Muscle of leg (tissue), 11 donors: ENCODE results near the gene RGCC. TPM values are rescaled to one million over a fixed set of nuclear protein-coding genes. Genes with fewer than 3 reads are reported as not detected.

ENCODE experiments used
- DNase-seq: peaks from one replicate; pipeline ENCODE4 v3.0.0; 2013
- H3K27ac ChIP-seq: one replicate; pipeline ENCODE4 v1.5.1; 2013; ENCODE audit warnings: mild to moderate bottlenecking, low read length, control low read depth
- H3K27me3 ChIP-seq: one replicate; pipeline ENCODE4 v1.6.1; 2013; ENCODE audit warnings: low read length; ENCODE audit not compliant: control insufficient read depth, insufficient read depth
- H3K36me3 ChIP-seq: one replicate; pipeline ENCODE4 v1.6.1; 2013; ENCODE audit warnings: low read length; ENCODE audit not compliant: control insufficient read depth, insufficient read depth
- H3K4me1 ChIP-seq: one replicate; pipeline ENCODE4 v1.6.1; 2013; ENCODE audit warnings: low read length; ENCODE audit not compliant: control insufficient read depth, insufficient read depth
- H3K4me3 ChIP-seq: one replicate; pipeline ENCODE4 v1.5.1; 2013; ENCODE audit warnings: low read length, control low read depth
- H3K9me3 ChIP-seq: replicated peaks from 2 replicates; pipeline ENCODE4 v1.6.1; 2013; ENCODE audit warnings: low read depth, low read length; ENCODE audit not compliant: control insufficient read depth
- WGBS: methylation state at CpG from one replicate; pipeline ENCODE4 v1.1.5; 2013; ENCODE audit warnings: missing lambda C conversion rate; ENCODE audit not compliant: insufficient coverage; 5-methylcytosine and 5-hydroxymethylcytosine counted together
- polyA plus RNA-seq, 8 donors: library from polyadenylated mRNA; unstranded; fragments of 120-200 nt; gene quantifications; one replicate each; pipeline versions ENCODE4 v1.2.1 to v1.2.3, GENCODE V29; 2013; ENCODE audit warnings: inconsistent platforms in 1 of 8, low replicate concordance in 1 of 8; ENCODE audit not compliant: insufficient read length in 8 of 8, insufficient read depth in 1 of 8
- total RNA-seq: library from RNA; stranded (reverse); fragments of 120-200 nt; gene quantifications from one replicate; pipeline ENCODE4 v1.2.4, GENCODE V29; 2013

The RGCC gene
- total and polyA plus RNA-seq, 9 donors = 17.7 to 29.8 (median 24.6) TPM

GRCh38 chr13:41468631-41469030 is 11.3 kb downstream of the RGCC start:
- Histone ChIP-seq H3K4me1 (peaks cover 17% of the 10 kb centered on the region), H3K27ac (no peak overlapping the region), H3K36me3 (peaks cover 20% of the 10 kb centered on the region), H3K27me3 (no peaks in the 10 kb centered on the region), H3K4me3 (no peak overlapping the region), H3K9me3 (no peaks in the 10 kb centered on the region)
- WGBS = no CpG with 5 or more reads among the region's 2 CpGs
- no peak for DNase-seq

- 78% methylated on average over 2 of the region's 4 CpGs for WGBS
- peaks cover 12% of the 10 kb centered on the region for H3K36me3 ChIP-seq
- peaks cover 3% of the 10 kb centered on the region for H3K4me1 ChIP-seq
Measured at GRCh38 chr13:41470196-41470595, 12.8 kb downstream of the RGCC start.

DNA sequence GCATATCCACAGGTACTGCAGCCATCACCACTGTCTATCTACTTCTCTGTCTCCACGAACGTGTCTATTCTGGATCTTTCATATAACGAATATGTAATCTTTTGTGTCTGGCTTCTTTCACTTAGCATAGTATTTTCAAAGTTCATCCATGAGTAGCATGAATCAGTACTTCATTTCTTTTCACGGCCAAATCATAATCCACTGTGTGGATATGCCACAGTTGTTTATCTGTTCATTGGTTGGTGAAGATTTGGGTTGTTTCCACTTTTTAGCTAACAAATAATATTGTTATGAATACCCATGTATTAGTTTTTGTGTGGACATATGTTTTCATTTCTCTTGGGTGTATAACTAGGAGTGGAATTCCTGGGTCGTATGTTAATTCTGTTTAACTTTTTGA is 14.4 kb downstream of the RGCC start:
- H3K4me3 ChIP-seq = no peak overlapping the region
- WGBS = 80% methylated on average over 1 of the region's 5 CpGs
- no peak overlapping the region for H3K27ac ChIP-seq
- no peak for DNase-seq
- H3K4me1 ChIP-seq = peaks cover 3% of the 10 kb centered on the region
- no peaks in the 10 kb centered on the region for H3K9me3 ChIP-seq
- peaks cover 12% of the 10 kb centered on the region for H3K36me3 ChIP-seq
- H3K27me3 ChIP-seq = no peaks in the 10 kb centered on the region

More at GRCh38 chr13:41470196-41470595, 12.8 kb downstream of the RGCC start:
- DNase-seq = no peak
- no peaks in the 10 kb centered on the region for H3K27me3 ChIP-seq
- no peak overlapping the region for H3K4me3 ChIP-seq
- no peak overlapping the region for H3K27ac ChIP-seq
- no peaks in the 10 kb centered on the region for H3K9me3 ChIP-seq

DNA sequence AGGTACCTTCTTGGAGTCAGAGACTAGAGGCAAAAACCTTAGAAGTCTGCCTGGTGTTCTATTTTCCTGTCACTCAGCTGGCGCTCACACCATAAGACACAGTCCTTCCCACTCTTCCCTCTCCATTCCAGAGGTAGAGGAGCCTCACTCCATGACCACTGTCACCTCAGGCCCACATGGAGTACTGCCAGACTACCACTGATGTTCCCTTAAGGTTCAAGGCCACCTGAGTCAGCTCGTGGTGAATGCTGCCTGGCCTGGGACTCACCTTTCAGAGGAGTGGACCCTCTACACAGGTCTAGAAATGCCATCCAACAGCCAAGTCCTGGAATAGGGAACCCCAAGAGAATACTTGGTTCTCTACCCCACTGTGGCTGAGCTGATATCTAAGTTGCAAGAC is 29.9 kb downstream of the RGCC start:
- 72% methylated on average over 2 of the region's 2 CpGs for WGBS

DNA sequence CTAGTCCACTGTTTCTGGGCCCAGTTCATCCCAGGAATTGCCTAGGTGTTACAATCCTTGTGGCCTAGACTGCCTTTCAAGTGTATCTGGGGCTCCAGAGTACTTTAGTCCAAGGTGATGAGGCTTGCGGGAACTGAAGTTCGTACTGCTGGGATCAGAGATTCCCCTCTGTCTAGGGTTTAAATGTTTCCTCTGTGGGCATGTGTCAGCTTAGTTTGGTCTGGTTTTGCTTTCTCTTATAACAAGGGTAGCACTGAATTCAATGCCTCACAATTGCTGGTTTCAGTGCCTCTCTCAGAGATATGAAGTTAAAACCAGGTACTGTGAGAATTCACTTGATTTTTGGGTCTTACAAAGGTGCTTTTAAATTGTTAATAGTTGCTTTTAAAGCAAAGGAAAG is 30.8 kb downstream of the RGCC start:
- H3K4me3 ChIP-seq = no peak overlapping the region
- H3K9me3 ChIP-seq = no peaks in the 10 kb centered on the region
- 88% methylated on average over 2 of the region's 2 CpGs for WGBS
- H3K27ac ChIP-seq = no peak overlapping the region
- no peaks in the 10 kb centered on the region for H3K36me3 ChIP-seq
- no peak for DNase-seq
- no peaks in the 10 kb centered on the region for H3K4me1 ChIP-seq
- no peaks in the 10 kb centered on the region for H3K27me3 ChIP-seq

More for the DNA sequence above, 29.9 kb downstream of the RGCC start:
- H3K9me3 ChIP-seq = no peaks in the 10 kb centered on the region
- H3K4me3 ChIP-seq = no peak overlapping the region
- H3K27ac ChIP-seq = no peak overlapping the region
- no peaks in the 10 kb centered on the region for H3K36me3 ChIP-seq
- H3K4me1 ChIP-seq = no peaks in the 10 kb centered on the region
- no peaks in the 10 kb centered on the region for H3K27me3 ChIP-seq
- no peak for DNase-seq

DNA sequence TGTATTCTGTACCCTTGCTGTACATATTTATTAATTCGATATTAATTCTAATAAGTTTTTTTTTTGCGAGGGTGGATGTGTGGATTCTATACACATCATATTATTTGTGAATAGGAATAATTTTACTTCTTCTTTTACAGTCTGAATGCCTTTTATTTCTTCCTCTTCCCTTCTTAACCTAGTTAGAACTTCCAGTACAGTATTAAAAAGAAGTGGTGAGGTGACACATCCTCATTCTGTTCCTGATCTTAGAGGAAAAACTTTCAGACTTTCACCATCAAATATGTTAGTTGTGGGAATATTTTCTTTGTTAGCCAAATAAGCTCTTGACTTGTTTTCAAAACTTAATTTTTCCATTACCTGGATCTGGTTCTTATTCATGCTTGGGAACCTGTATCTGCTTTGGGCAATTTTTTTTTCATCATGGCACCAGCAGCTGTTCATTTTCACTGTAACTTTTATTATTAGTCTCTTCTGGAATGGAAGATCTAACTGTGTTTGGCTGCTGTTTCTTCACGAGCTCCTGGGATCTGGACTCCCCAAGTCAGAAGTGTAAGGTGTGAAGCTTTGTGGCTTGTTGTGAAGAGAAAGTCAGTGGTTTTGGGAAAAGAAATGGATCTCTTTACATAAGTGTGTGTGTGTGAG is 33.1 kb downstream of the RGCC start:
- no peaks in the 10 kb centered on the region for H3K36me3 ChIP-seq
- H3K9me3 ChIP-seq = no peaks in the 10 kb centered on the region
- no peak overlapping the region for H3K27ac ChIP-seq
- DNase-seq = no peak
- WGBS = no CpG with 5 or more reads among the region's 3 CpGs
- H3K4me3 ChIP-seq = no peak overlapping the region
- H3K27me3 ChIP-seq = no peaks in the 10 kb centered on the region
- H3K4me1 ChIP-seq = peaks cover 7% of the 10 kb centered on the region

DNA sequence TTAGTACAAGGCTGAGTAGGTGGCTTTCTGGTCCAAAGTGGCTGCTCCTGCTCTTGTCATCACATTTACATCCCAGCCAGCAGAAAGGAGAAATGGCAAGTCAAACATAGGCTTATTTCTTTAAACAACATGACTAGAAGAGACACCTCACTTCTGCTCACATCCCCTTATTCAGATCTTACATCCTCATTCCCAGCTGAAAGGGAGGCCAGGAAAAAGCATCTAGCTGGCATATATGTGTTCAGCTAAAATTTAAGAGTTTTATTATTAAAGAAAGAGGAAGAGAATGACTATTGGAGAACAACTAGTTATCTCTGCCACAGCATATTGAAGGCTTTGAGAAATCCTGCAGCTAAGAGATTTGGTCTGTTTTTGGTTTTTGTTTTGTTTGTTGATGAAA is 34.1 kb downstream of the RGCC start:
- Histone ChIP-seq H3K4me3 (no peak overlapping the region), H3K4me1 (peaks cover 7% of the 10 kb centered on the region), H3K36me3 (no peaks in the 10 kb centered on the region), H3K27ac (no peak overlapping the region), H3K27me3 (no peaks in the 10 kb centered on the region), H3K9me3 (no peaks in the 10 kb centered on the region)
- no peak for DNase-seq

DNA sequence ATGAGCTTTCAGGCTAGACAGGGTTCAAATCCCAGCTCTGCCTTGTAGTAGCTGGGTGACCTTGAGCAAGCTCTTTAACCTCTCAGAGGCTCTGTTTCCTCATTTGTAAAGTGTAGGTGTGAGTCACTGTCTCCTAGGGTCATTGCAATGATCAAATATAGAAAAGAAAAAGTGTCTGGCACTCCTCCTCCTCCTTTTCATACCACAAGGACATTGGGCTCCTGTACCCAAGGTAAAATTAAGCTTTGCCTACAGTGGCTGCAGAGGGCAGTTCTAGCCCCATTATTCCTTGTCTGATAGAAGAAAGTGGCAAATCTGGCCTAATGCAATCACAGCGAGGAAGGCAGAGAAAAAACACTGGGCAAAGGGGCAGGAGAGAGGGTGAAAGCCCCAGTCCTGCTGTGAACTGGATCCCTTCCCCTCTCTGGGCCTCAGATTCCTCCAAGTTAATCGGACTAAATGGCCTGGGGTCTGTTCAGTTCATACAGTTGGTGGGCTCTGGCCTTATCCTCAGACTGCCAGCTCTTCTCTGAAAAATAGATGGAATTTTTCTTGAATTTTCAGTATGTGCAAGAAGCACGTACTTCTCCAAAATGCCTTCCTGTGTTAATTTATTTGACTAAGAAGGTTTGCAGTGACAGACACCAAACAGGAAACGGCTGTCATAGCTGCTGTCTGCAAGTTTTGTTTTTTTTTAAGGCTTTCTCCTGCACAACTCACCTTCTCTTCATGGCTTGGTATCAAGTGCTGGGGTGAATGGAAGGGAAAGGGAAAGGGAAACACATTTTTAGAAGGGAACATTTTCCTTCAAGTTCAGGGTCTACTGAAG is 35.3 kb downstream of the RGCC start:
- H3K36me3 ChIP-seq = no peaks in the 10 kb centered on the region
- peaks cover 8% of the 10 kb centered on the region for H3K4me1 ChIP-seq
- DNase-seq = peak; percentile 32
- whole genome bisulfite sequencing = no CpG with 5 or more reads among the region's 4 CpGs
- no peak overlapping the region for H3K27ac ChIP-seq
- H3K9me3 ChIP-seq = no peaks in the 10 kb centered on the region
- no peak overlapping the region for H3K4me3 ChIP-seq
- no peaks in the 10 kb centered on the region for H3K27me3 ChIP-seq

DNA sequence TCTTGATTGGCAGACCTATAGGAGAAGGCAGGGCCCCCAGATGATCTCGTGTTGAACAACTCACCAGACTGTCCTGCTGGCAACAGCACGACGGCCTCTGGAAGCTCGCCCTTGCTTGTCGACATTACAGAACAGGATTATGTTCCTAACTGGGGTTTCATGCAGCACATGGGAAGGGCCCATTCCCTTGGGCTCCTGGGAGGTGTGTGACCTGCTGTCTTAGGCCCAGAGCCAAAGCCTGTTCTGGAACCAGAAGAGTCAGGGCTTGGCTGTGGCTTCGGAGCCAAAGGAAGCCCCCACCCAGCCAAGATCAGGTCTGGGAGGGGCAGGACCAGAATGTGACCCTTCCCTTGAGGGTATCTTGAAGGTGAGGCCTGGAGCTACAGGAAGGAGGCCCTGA is 36.9 kb downstream of the RGCC start:
- Histone ChIP-seq H3K27me3 (no peaks in the 10 kb centered on the region), H3K4me1 (peaks cover 8% of the 10 kb centered on the region), H3K4me3 (no peak overlapping the region), H3K36me3 (no peaks in the 10 kb centered on the region), H3K27ac (no peak overlapping the region), H3K9me3 (no peaks in the 10 kb centered on the region)
- WGBS = 23% methylated on average over 6 of the region's 6 CpGs
- DNase-seq = peak; percentile 43

DNA sequence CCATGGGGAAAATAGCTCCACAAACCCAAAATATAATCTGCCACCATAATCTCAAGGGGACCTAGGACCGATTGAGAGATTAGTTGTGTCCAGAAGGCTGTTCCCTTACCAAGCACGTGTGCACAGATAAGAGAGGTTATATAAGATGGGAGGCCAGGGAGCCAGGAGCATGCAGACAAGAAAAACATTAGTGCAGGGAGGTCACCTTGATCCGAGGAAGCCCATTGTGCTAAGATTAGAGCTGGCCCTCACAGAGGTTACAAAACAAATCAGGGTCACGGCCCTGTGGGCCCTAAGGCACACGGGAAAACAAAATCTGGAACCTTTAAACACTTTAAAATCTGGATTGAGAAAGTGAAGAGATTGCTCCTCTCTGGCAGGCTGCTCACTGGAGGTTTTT is 37.7 kb downstream of the RGCC start:
- Histone ChIP-seq H3K9me3 (no peaks in the 10 kb centered on the region), H3K27ac (no peak overlapping the region), H3K36me3 (no peaks in the 10 kb centered on the region), H3K4me3 (no peak overlapping the region), H3K4me1 (peaks cover 8% of the 10 kb centered on the region), H3K27me3 (no peaks in the 10 kb centered on the region)
- DNase-seq = no peak
- WGBS = 43% methylated on average over 1 of the region's 5 CpGs
